Nephron (organoid): Measurements from ENCODE around the gene MTSS2.

Source experiments
- H3K27ac Mint-ChIP-seq, 3 experiments: 2 replicates each; pipeline ENCODE4 v1.8.0; 2020; ENCODE audit warnings: mixed read lengths in 3 of 3, mild to moderate bottlenecking in 2 of 3, moderate library complexity in 1 of 3
- H3K27me3 Mint-ChIP-seq: 2 replicates; pipeline ENCODE4 v1.8.0; 2021; ENCODE audit warnings: low read depth, mild to moderate bottlenecking, moderate library complexity, mixed read lengths
- H3K36me3 Mint-ChIP-seq: 2 replicates; pipeline ENCODE4 v1.8.0; 2020; ENCODE audit warnings: low read depth, mixed read lengths
- H3K4me1 Mint-ChIP-seq: 2 replicates; pipeline ENCODE4 v1.8.0; 2020; ENCODE audit warnings: mixed read lengths
- H3K4me3 Mint-ChIP-seq, 3 experiments: 2 replicates each; pipeline ENCODE4 v1.8.0; 2020; ENCODE audit warnings: mild to moderate bottlenecking in 3 of 3, mixed read lengths in 3 of 3, moderate library complexity in 2 of 3
- H3K9me3 Mint-ChIP-seq: 2 replicates; pipeline ENCODE4 v1.8.0; 2020; ENCODE audit warnings: mixed read lengths
- CTCF ChIP-seq, 3 experiments: fragments of 200-600 bp; sonication (generic); IDR thresholded peaks; one replicate each; pipeline ENCODE4 v1.5.0; 2021; ENCODE audit warnings: antibody characterized with exemption in 3 of 3; ENCODE audit not compliant: unreplicated experiment in 3 of 3

The MTSS2 gene

DNA sequence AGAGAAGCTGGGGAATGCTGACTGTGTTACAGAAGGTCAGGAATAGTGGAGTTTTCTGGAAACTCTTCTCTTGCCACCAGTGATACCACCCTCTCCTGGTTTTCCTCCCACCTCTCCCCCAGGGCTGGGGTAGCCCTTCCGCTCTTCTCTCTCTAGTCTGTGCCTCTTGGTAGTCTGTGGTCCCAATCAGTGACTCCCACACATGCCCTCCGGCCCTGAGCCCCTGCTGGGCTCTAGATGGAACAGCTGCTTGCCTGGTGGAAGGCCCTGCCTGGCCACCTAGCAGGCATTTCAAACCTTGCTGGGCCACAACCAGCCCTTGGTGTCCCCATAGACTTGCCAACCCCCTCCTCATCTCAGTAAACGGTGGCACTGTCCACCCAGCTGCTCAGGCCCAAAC, 15.2 kb upstream of the MTSS2 start:
- Mint-ChIP-seq H3K27ac (peak overlapping the region; percentile 89 to 94 (median 94)), H3K9me3 (no peaks in the 10 kb centered on the region), H3K4me3 (peak overlapping the region in 2 of 3 experiments; percentile 60 to 63), H3K27me3 (peaks cover 7% of the 10 kb centered on the region), H3K4me1 (peaks cover 75% of the 10 kb centered on the region), H3K36me3 (peaks cover 4% of the 10 kb centered on the region)
- no peak for TF ChIP-seq CTCF (IDR thresholded peaks at IDR 0.05; ENCODE audit: unreplicated experiment in 3 of 3)

GRCh38 chr16:70700101-70701020, 14.5 kb upstream of the MTSS2 start:
- Mint-ChIP-seq H3K4me3 (peak overlapping the region in 1 of 3 experiments; percentile 32), H3K36me3 (peaks cover 4% of the 10 kb centered on the region), H3K27me3 (peaks cover 7% of the 10 kb centered on the region), H3K4me1 (peaks cover 75% of the 10 kb centered on the region), H3K9me3 (no peaks in the 10 kb centered on the region), H3K27ac (peak overlapping the region; percentile 89 to 94 (median 94))
- no peak for TF ChIP-seq CTCF (IDR thresholded peaks at IDR 0.05; ENCODE audit: unreplicated experiment in 3 of 3)

DNA sequence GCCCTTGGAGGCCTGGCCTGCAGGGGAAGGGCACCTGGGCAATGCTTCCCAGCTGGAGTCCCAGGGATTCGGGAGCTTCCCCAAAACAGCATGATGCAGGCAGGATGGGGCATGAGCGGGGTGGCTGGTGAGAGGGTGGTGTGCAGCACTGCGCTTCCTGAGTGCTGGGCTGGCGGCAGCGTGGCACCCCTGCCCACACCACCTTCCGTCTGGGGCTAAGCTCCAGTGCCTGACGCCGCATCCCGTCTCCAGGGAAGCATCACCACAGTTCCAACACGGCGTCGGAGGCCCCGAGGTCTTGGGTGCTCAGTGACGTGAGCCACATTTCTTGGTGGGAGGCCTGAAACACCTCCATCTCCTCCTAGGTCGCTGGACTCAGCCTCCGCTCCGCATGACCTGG, 13.8 kb upstream of the MTSS2 start:
- H3K4me3 Mint-ChIP-seq, result no peak overlapping the region
- peaks cover 4% of the 10 kb centered on the region for H3K36me3 Mint-ChIP-seq
- H3K27me3 Mint-ChIP-seq, result peaks cover 7% of the 10 kb centered on the region
- H3K9me3 Mint-ChIP-seq, result no peaks in the 10 kb centered on the region
- peaks cover 72% of the 10 kb centered on the region for H3K4me1 Mint-ChIP-seq
- peak overlapping the region; percentile 71 to 94 (median 89) for H3K27ac Mint-ChIP-seq
- no peak for TF ChIP-seq CTCF (IDR thresholded peaks at IDR 0.05; ENCODE audit: unreplicated experiment in 3 of 3)

DNA sequence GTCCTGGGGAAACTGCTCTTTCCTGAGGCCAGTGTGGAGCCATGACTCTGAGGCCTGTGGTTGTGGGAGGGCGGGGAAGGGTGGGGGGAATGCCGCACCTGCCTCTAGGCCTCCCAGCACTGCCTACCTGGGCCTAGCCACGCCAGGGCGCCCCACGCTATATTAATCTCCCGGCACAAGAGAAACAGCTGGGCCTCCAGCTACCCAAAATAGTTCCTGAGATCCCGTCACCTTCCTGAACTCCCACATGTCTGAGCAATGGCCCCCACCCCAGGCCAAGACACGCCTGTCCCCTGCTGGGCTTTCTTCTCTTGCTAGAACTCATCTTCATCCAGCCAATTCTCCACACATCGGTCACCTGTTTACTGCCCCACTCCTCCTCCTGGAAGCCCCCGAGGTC, 13.0 kb upstream of the MTSS2 start:
- H3K4me1 Mint-ChIP-seq, result peaks cover 72% of the 10 kb centered on the region
- peak overlapping the region in 2 of 3 experiments; percentile 43 to 69 for H3K4me3 Mint-ChIP-seq
- H3K27ac Mint-ChIP-seq, result peak overlapping the region; percentile 71 to 89 (median 76)
- H3K27me3 Mint-ChIP-seq, result peaks cover 7% of the 10 kb centered on the region
- no peak for TF ChIP-seq CTCF (IDR thresholded peaks at IDR 0.05; ENCODE audit: unreplicated experiment in 3 of 3)
- peaks cover 4% of the 10 kb centered on the region for H3K36me3 Mint-ChIP-seq
- no peaks in the 10 kb centered on the region for H3K9me3 Mint-ChIP-seq

DNA sequence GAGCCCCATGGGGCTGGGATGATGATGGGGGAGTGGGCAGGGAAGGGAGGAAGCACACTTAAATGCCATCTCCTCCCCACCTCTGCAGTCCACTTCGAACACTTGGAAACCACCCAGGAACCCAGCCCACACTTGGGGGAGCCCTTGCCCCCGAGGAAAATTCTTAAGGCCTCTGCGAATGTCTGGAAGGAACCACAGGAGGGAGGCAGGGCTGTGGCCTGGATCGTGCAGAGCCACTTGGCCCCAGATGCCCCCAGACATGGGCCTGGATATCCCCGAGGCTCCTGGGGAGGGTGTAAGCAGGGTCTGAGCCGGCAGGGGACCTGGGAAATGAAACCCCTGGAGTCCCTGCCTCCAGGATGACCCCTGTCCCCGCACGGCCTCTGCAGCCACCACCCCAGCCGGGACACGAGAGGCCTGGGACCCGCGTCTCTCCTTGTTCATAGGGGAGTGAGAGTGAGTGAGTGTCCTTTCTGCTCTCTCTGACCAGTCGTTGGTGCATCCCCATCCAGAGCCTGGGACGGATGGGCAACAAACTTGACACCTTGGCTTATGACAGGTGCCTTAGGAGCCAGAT, 11.8 kb upstream of the MTSS2 start:
- no peak for TF ChIP-seq CTCF (IDR thresholded peaks at IDR 0.05; ENCODE audit: unreplicated experiment in 3 of 3)
- Mint-ChIP-seq H3K27ac (peak overlapping the region; percentile 28 to 89 (median 72)), H3K4me1 (peaks cover 70% of the 10 kb centered on the region), H3K9me3 (no peaks in the 10 kb centered on the region), H3K36me3 (peaks cover 4% of the 10 kb centered on the region), H3K4me3 (peak overlapping the region in 2 of 3 experiments; percentile 58 to 79), H3K27me3 (peaks cover 7% of the 10 kb centered on the region)
